ENCODE results near the gene EXOC1L.

EXOC1L gene

GRCh38 chr4:55880652-55881280 lies 61.2 kb downstream of the EXOC1L start:
- Mint-ChIP-seq H3K4me3 (no peak overlapping the region), H3K27ac (no peak overlapping the region), H3K27me3 (no peaks in the 10 kb centered on the region), H3K4me1 (no peaks in the 10 kb centered on the region), H3K9me3 (no peaks in the 10 kb centered on the region), H3K36me3 (peaks cover 30 to 38% of the 10 kb centered on the region in 2 donors)
- ATAC-seq (replicated peaks) (no peak), DNase-seq (no peak)

GRCh38 chr4:55884093-55884850 lies 64.7 kb downstream of the EXOC1L start:
- H3K4me1 Mint-ChIP-seq, result no peaks in the 10 kb centered on the region
- no peaks in the 10 kb centered on the region for H3K9me3 Mint-ChIP-seq
- peaks cover 18 to 23% of the 10 kb centered on the region in 2 donors for H3K36me3 Mint-ChIP-seq
- no peak overlapping the region for H3K4me3 Mint-ChIP-seq
- no peak overlapping the region for H3K27ac Mint-ChIP-seq
- DNase-seq, result no peak
- ATAC-seq (replicated peaks), result no peak
- H3K27me3 Mint-ChIP-seq, result no peaks in the 10 kb centered on the region

GRCh38 chr4:55884851-55885219 lies 65.2 kb downstream of the EXOC1L start:
- ATAC-seq (replicated peaks), result no peak
- H3K4me3 Mint-ChIP-seq, result no peak overlapping the region
- no peaks in the 10 kb centered on the region for H3K9me3 Mint-ChIP-seq

More at GRCh38 chr4:55884851-55885219, 65.2 kb downstream of the EXOC1L start:
- Mint-ChIP-seq H3K27ac (no peak overlapping the region), H3K36me3 (peaks cover 18 to 22% of the 10 kb centered on the region in 2 donors), H3K4me1 (no peaks in the 10 kb centered on the region), H3K27me3 (no peaks in the 10 kb centered on the region)
- DNase-seq, result no peak
